ENCODE measurements around the gene UQCRC1.

DNA sequence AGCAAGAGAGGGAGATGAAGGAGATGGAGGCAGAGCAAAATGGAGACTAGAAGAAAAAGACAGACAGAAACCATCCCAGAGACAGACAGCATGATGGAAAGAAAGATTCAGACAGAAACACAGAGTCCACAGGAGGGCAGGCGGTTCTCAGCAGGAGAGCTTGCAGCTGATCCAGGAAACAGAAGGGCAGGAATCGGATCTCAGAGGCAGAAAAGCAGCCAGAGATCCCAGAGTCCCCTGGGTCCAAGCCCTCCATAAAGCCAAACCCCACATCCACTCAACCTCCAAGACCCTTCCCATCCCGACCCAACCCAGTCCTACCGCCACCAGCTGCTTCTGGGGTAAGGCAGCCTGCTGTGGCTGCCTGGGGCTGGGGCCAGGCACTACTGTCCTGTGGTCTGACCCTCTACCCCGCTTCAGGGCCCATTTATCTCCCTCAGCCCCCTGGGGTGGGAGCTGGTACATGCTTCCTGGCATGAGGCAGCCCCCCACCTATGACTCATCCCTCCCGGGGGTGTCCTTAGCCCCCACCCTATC lies 46.0 kb downstream of the UQCRC1 start, which contains the start of gene UCN2:
- TF ChIP-seq CTCF (IDR thresholded peaks at IDR 0.05) (no peak), POLR2A (IDR thresholded peaks at IDR 0.05) (no peak)
